ENCODE data around the gene CNTN5. TPM values are rescaled to one million over a fixed set of nuclear protein-coding genes. Genes with fewer than 3 reads are reported as not detected.

CNTN5 gene
- polyA plus RNA-seq, 1 donor (not counting 4 experiments of a cell fraction or from before 2014, with no cell fraction given), result not detected

DNA sequence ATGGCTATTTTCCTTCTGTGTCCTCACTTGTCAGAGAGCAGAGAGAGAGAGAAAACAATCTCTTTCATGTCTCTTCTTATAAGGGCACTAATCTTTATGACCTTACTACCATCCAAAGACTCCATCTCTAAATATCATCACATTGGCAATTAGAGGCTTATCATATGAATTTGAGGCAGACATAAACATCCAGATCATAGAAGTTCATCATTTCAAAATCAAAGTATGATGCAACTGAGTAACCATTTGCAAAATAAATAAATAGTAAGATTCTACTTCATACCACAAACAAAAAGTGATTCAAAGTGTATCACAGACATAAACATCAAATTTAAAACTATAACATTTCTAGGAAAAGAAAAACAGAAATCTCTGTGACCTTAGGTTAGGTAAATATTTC lies 1161.6 kb downstream of the CNTN5 start:
- dilution Hi-C loops (cut with MboI; ENCODE audit: extremely low pct_ligation_motif_present, low sequenced_read_pairs), result no loop called here
- Histone ChIP-seq H3K9ac (ENCODE audit: control insufficient read depth, extremely low read depth, insufficient read depth, low read length) (no peak overlapping the region), H2AFZ (ENCODE audit: control insufficient read depth, low read length) (no peak overlapping the region), H3K27me3 (ENCODE audit: control insufficient read depth, extremely low read depth, insufficient read depth, low read length) (no peaks in the 10 kb centered on the region), H3K79me2 (ENCODE audit: control insufficient read depth, insufficient read depth, low read length) (no peaks in the 10 kb centered on the region), H4K20me1 (ENCODE audit: control insufficient read depth, extremely low read depth, insufficient read depth, low read length) (no peaks in the 10 kb centered on the region), H3K9me3 (ENCODE audit: control insufficient read depth, low read depth, low read length) (no peaks in the 10 kb centered on the region), H3K27ac (ENCODE audit: control insufficient read depth, insufficient read depth, low read length) (no peak overlapping the region), H3K4me1 (ENCODE audit: control insufficient read depth, extremely low read depth, insufficient read depth, low read length) (no peaks in the 10 kb centered on the region), H3K36me3 (ENCODE audit: control insufficient read depth in 2 of 2, extremely low read depth in 1 of 2, insufficient read depth in 2 of 2, low read length in 2 of 2) (no peaks in the 10 kb centered on the region), H3K9me1 (ENCODE audit: control insufficient read depth, extremely low read depth, insufficient read depth, low read length) (no peaks in the 10 kb centered on the region), H3K4me3 (ENCODE audit: control insufficient read depth in 2 of 3, extremely low read depth in 1 of 3, insufficient read depth in 2 of 3, low read depth in 1 of 3, low read length in 3 of 3) (no peak overlapping the region), H3K4me2 (ENCODE audit: control insufficient read depth, extremely low read depth, insufficient read depth, low read depth, low read length) (no peak overlapping the region)
- FAIRE-seq (no peak), DNase-seq (ENCODE audit: low read depth, low spot score) (no peak)
- no peak for TF ChIP-seq EZH2 (IDR thresholded peaks at IDR 0.05; ENCODE audit: low read length)
- TF ChIP-seq, protein P1, sequence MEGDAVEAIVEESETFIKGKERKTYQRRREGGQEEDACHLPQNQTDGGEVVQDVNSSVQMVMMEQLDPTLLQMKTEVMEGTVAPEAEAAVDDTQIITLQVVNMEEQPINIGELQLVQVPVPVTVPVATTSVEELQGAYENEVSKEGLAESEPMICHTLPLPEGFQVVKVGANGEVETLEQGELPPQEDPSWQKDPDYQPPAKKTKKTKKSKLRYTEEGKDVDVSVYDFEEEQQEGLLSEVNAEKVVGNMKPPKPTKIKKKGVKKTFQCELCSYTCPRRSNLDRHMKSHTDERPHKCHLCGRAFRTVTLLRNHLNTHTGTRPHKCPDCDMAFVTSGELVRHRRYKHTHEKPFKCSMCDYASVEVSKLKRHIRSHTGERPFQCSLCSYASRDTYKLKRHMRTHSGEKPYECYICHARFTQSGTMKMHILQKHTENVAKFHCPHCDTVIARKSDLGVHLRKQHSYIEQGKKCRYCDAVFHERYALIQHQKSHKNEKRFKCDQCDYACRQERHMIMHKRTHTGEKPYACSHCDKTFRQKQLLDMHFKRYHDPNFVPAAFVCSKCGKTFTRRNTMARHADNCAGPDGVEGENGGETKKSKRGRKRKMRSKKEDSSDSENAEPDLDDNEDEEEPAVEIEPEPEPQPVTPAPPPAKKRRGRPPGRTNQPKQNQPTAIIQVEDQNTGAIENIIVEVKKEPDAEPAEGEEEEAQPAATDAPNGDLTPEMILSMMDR (optimal IDR thresholded peaks at IDR 0.05 in 1 of 3, IDR thresholded peaks at IDR 0.05 in 1 of 3, conservative IDR thresholded peaks at IDR 0.05 in 1 of 3; ENCODE audit: extremely low read depth in 1 of 3, insufficient read depth in 2 of 3, low read length in 3 of 3), result no peak

DNA sequence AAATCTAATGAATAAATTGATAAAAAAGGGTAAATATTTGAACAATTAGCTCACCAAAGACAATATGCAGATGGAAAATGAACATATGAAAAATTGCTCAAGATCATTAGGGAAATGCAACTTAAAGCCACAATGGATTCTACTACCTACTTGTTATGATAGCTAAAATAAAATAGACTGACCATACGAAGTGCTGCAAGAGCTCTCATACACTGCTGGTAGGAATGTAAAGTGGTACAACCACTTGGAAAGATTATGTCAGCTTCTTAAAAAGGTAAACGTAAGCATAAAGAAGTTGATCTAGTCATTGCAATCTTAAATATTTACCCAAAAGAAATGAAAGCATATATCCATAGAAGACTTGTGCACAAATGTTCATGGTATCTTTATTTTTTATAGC lies 1162.2 kb downstream of the CNTN5 start:
- FAIRE-seq (no peak), DNase-seq (ENCODE audit: low read depth, low spot score) (no peak)
- H3K4me1 ChIP-seq (ENCODE audit: control insufficient read depth, extremely low read depth, insufficient read depth, low read length), result no peaks in the 10 kb centered on the region
- H3K9ac ChIP-seq (ENCODE audit: control insufficient read depth, extremely low read depth, insufficient read depth, low read length), result no peak overlapping the region
- H3K9me1 ChIP-seq (ENCODE audit: control insufficient read depth, extremely low read depth, insufficient read depth, low read length), result no peaks in the 10 kb centered on the region
- H3K4me2 ChIP-seq (ENCODE audit: control insufficient read depth, extremely low read depth, insufficient read depth, low read depth, low read length), result no peak overlapping the region
- H3K79me2 ChIP-seq (ENCODE audit: control insufficient read depth, insufficient read depth, low read length), result no peaks in the 10 kb centered on the region
- dilution Hi-C loops (cut with MboI; ENCODE audit: extremely low pct_ligation_motif_present, low sequenced_read_pairs), result no loop called here
- no peaks in the 10 kb centered on the region for H4K20me1 ChIP-seq (ENCODE audit: control insufficient read depth, extremely low read depth, insufficient read depth, low read length)
- H3K4me3 ChIP-seq (ENCODE audit: control insufficient read depth in 2 of 3, extremely low read depth in 1 of 3, insufficient read depth in 2 of 3, low read depth in 1 of 3, low read length in 3 of 3), result no peak overlapping the region
- no peak for TF ChIP-seq EZH2 (IDR thresholded peaks at IDR 0.05; ENCODE audit: low read length)
- TF ChIP-seq, protein P1 (optimal IDR thresholded peaks at IDR 0.05 in 1 of 3, IDR thresholded peaks at IDR 0.05 in 1 of 3, conservative IDR thresholded peaks at IDR 0.05 in 1 of 3; ENCODE audit: extremely low read depth in 1 of 3, insufficient read depth in 2 of 3, low read length in 3 of 3), result no peak
- no peaks in the 10 kb centered on the region for H3K9me3 ChIP-seq (ENCODE audit: control insufficient read depth, low read depth, low read length)
- H3K27me3 ChIP-seq (ENCODE audit: control insufficient read depth, extremely low read depth, insufficient read depth, low read length), result no peaks in the 10 kb centered on the region
- H2AFZ ChIP-seq (ENCODE audit: control insufficient read depth, low read length), result no peak overlapping the region
- H3K36me3 ChIP-seq (ENCODE audit: control insufficient read depth in 2 of 2, extremely low read depth in 1 of 2, insufficient read depth in 2 of 2, low read length in 2 of 2), result no peaks in the 10 kb centered on the region
- H3K27ac ChIP-seq (ENCODE audit: control insufficient read depth, insufficient read depth, low read length), result no peak overlapping the region
